NCI-H226 (cell line): ENCODE measurements around the gene LDLRAP1.
"Not testable (repeated sequence)": the region's sequence is repeated elsewhere in the genome, so short reads cannot be mapped to it uniquely, and the experiment has no call there.

Experiments used
- DNase-seq: peaks from one replicate; pipeline ENCODE4 v3.0.0-alpha.2; 2015

Gene LDLRAP1, protein sequence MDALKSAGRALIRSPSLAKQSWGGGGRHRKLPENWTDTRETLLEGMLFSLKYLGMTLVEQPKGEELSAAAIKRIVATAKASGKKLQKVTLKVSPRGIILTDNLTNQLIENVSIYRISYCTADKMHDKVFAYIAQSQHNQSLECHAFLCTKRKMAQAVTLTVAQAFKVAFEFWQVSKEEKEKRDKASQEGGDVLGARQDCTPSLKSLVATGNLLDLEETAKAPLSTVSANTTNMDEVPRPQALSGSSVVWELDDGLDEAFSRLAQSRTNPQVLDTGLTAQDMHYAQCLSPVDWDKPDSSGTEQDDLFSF

DNA sequence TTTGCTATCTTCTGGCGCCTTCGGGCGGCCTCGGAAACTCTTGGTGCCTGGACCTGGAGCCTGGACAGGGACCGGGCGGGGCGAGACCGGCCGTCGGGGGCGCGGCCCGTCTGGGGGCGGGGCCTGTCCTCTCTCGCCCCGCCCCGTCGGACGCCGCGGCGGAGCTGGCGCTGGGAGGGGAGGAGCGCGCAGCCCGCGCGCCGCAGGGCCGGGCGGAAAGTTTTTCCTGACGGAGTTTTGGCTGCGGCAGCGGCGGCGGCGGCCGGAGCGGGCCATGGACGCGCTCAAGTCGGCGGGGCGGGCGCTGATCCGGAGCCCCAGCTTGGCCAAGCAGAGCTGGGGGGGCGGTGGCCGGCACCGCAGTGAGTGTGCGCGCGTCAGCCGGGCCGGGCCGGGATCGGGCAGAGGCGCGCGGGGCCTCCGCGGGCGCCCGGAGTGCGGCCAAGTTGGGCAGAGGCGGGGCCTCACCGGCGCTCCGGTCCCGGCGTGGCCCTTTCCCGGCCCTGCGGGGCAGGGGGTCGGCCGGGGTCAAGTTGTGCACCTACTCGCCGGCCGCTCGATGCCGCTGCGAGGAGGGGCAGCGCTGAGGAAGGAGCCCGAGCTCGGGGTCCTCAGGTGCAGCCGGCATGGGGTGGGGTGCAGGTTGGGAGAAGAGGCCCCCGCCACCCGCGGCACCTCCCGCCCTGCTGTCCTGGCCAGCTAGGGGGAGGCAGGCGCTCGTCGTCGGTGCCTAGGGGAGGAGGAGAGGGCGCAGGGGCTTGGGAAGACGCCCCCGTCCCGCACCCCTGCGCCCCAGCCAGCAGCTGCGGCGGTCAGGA lies at the start of gene LDLRAP1:
Gene LDLRAP1 (plus strand): TSS at position 182 of the 818 bp plus-strand sequence. CDS start 93 bp downstream, at position 275.
- peak; percentile 65 for DNase-seq

DNA sequence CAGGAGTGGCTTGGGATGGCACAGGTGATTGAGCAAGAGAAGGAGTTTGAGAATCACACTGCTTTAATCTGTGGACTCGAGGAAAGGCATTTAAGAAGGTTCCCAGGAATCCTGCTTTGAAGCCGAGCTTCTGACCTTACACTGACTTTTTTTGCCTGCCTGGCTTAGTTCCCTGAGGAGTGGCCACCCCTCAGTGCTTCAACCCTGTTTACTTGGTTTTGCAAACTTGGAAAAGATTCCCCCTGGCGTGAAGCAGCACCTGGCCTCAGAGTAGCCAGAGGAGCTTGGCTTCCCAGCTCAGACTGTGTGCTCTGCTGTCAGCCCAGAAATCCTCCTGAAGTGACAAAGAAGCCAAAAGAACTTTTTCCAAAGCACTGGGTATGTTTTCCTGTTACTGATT lies 48.5 kb upstream of the LDLRAP1 start:
- DNase-seq: no peak

DNA sequence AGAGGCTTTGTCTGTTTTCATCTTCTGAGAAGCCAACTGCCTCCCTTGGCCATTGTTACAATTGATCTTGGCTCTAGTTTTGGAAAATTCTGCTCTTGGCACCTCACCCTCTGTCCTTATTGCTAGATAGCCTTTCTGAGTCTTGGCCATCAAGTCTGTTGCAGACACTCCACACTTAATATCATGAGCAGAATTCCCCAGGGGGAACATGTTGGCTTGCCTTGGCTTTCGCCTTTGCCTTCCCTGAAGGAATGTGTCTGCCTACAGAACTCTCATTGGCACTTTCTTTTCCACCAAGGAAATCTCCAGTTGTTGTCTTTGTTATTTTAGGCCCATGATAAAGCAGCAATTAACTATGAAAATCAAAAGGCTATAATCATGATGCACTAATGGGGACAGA lies 42.7 kb upstream of the LDLRAP1 start:
- no peak for DNase-seq

DNA sequence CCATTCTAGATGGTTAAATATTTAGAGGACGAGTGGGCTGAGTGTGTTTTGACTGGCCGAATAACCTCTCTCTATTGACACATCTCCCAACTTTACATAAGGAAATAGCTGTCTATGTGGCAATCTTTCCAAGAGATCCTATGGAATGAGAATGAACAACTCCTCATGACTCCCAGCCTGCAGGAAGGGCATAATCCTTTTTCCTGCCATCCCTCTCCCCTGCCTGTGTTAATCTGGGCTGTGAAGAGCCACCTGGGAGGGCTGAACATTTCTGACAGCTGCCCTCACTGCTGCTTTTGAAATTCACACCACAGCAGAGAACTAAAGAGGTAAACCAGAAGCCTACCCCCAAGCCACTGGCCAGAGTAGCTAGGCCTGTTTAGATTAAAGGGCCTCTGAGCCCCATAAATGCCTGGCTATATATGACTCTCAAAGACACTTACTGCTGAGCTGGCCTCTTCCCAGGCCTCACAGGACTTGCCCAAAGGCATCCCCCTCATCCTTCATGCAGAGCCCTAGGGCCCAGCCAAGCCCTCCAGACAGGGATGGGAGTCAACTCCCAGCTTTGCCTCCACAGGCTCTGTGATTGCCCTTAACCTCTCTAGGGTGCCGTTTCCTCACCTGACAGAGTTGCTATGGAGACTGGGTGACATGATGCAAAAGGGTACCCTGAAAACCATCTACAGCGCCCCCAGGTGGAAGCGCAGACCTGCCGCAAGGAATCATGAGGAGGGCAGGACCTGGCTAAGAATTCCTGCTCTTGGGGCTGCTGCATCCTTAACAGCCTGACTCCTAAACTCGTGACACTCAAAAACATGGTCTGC lies 42.0 kb upstream of the LDLRAP1 start:
- DNase-seq: peak; percentile 84

DNA sequence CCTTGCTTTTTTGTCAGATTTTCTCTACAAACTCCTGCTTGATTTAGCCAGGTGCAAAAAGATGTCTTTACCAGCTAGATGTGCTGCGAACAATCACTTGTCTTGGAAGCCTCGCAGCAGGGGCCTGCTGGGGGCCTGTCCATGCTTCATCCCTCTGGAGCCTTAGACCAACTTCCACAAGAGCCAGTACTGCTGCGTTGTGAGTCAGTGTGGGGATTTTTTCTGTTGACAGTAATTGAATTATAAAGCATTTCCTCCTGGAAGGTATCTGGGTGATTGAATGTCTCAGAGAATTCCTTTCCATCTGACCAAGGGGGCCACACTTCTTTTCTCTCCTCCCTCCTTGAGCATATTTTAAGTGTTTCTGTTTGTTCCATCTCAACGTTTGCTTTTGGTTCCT lies 40.4 kb upstream of the LDLRAP1 start:
- peak; percentile 58 for DNase-seq

DNA sequence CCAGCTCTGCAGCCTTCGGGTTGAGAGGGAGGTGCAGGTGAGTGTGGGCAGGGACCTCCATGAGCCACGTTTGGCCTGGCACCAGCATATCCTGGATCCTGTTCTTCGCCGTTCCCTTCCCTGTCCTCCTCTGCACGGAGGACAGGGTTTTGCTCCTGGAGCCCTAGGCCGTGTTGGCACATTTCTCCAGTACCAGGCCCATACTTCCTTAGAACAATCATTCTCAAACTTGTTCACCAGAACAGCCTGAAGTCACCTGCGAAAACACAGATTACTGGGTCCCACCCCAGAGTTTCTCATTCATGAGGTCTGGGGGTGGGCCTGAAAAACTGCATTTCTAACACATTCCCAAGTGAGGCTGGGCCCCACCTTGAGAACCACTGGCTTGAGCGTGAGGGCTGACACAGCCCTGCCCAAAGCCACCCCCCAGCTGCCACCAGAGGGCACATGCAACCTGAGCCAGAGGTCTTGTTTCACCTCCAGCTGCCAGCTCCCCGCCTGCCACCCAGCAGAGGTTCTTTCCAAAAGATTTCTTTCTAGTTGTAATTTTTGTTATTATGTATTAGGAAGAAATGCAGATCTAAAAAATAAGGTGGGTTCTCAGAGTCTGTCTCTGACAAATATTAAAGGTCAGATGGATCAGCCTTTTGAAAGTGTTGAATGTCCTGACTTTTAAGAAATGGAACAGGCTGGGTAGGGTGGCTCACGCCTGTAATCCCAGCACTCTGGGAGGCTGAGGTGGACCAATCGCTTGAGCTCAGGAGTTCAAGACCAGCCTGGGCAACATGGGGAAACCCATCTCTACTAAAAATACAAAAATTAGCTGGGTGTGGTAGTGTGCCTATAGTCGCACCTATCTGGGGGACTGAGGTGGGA lies 39.6 kb upstream of the LDLRAP1 start:
- DNase-seq: peak; percentile 15

DNA sequence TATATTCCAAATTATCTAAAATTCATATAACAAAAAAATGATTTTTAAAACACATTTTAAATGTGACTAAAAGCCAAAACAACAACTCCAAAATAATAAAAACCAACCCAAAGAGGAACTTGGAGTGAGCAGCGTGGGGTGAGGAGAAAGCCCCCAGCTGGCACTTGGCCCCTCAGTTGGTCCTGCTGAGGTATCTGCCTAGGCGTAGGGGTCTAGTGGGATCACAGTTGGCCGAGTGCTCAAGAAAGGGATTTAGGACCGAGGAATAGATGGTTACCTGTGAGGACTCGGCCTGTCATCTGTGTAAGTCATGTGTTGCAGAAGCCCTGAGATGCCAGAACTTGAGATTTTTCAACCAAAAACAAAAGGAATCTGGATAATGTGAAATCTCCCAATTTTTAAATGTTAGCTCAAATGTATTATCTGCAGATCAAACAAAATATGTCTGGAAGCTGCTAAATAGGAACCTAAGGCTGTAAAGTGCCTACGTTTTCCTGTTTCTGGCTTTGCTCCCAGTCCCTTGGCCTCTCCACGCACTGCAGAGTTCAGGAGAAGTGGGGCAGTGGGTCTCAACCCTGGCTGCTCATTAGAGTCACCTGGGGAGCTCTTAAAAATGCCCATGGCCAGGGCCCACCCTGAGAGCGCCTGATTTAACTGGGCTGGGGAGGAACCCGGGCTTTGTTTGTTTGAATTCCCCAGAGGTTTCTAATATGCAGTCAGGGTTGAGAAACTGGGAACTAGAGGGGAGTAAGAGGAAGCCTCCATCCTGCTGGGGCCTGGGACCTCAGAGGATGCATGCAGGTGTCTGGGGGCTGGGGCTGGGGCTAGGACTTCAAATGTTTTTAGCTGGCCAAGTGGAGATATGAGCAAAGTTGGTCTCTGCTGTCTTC lies 38.5 kb upstream of the LDLRAP1 start:
- DNase-seq: no peak

DNA sequence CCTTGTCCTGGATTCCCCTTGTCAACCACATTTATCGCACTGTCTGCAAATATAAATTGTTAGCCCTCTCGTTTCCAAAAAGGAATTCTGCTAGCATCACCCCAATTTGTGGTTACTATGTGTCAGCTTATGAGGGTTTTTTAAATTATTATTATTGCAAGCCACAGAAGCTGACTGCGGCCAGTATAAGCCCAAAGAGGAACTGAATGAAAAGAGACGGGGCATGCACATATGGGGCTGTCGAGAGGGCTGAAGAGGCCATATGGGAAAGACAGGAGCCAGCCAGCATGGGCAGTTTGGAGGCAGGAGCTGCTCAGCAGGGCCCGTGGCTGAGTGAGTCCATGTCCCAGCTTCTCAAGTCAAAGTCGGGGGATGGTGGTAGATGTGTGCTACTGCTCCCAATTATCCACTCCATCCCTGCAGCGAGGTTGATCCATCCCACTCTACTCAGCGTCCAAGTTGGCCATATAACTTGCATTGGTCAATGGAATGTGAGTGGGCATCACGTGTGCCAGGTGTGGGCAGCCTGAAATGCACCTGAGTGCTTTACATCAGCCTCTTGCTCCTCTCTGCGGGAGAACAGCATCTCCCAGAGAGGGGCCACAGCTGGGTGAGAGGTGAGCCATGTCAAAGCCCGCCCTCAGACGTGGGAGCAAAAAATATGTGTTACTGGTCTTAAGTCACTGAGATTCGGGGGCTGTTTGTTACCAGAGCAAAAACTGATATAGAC lies 37.6 kb upstream of the LDLRAP1 start:
- DNase-seq: no peak

DNA sequence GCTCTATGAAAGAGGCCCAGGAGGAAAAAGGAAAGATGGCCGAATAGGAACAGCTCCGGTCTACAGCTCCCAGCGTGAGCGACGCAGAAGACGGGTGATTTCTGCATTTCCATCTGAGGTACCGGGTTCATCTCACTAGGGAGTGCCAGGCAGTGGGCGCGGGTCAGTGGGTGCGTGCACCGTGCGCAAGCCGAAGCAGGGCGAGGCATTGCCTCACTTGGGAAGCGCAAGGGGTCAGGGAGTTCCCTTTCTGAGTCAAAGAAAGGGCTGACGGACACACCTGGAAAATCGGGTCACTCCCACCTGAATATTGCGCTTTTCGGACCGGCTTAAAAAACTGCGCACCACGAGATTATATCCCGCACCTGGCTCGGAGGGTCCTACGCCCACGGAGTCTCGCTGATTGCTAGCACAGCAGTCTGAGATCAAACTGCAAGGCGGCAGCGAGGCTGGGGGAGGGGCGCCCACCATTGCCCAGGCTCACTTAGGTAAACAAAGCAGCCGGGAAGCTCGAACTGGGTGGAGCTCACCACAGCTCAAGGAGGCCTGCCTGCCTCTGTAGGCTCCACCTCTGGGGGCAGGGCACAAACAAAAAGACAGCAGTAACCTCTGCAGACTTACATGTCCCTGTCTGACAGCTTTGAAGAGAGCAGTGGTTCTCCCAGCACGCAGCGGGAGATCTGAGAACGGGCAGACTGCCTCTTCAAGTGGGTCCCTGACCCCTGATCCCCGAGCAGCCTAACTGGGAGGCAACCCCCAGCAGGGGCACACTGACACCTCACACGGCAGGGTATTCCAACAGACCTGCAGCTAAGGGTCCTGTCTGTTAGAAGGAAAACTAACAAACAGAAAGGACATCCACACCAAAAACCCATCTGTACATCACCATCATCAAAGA lies 36.6 kb upstream of the LDLRAP1 start:
- not testable (repeated sequence) for DNase-seq

DNA sequence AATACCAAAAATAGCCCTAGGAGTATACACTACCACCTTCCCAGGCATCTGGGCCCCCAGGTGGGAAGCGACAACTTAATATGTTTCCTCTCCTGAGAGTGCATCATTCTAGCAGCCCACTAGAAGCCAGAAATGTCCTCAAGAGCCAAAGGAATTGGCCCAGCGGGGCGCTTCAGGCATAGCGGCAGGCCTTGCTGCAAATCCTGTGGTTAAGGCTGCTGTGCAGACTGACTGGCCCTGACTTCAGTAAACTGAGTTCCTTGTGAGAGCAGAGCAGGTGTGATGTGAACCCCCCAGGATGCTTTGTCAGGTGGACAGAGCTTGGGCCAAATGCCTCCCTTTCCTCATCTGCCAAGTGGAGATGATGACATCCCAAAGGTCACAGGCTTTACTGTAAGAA lies 29.7 kb upstream of the LDLRAP1 start:
- no peak for DNase-seq

DNA sequence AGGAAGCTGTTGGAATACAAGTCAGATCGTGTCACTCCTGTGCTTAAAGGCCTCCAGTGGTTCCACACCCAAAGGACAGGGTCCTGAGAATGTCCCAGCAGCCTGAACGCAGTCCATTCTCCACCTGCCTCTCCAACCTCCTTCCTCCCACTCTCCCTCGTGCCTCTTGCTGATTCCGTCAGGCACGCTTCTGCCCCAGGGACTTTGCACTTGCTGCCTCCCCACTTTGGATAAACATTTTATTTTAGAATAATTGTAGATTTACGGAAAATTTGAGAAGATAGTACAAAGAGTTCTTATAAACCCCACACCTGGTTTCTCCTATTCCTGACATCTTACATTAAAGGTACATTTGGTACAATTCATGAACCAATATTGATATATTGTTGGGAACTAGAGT lies 28.4 kb upstream of the LDLRAP1 start:
- DNase-seq: no peak

DNA sequence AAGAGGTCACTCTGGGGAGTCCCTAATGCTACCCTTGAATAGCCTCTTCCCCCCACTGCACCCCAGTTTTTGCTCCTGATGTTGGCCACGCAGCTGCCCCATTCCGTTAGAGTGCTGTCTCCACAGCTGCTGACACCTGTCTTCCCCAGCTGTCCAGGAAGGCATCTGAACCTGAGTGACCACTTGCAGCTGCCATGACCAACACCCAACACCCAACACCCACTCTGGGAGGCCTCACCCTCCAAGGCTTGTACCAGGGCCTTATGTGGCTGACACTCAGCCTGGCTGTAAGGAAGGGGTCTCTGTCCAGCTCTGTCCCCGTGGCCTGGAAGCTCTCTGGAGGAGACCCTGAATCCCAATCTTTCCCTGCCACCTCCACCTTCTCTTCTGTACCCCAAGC lies 26.7 kb upstream of the LDLRAP1 start:
- no peak for DNase-seq

DNA sequence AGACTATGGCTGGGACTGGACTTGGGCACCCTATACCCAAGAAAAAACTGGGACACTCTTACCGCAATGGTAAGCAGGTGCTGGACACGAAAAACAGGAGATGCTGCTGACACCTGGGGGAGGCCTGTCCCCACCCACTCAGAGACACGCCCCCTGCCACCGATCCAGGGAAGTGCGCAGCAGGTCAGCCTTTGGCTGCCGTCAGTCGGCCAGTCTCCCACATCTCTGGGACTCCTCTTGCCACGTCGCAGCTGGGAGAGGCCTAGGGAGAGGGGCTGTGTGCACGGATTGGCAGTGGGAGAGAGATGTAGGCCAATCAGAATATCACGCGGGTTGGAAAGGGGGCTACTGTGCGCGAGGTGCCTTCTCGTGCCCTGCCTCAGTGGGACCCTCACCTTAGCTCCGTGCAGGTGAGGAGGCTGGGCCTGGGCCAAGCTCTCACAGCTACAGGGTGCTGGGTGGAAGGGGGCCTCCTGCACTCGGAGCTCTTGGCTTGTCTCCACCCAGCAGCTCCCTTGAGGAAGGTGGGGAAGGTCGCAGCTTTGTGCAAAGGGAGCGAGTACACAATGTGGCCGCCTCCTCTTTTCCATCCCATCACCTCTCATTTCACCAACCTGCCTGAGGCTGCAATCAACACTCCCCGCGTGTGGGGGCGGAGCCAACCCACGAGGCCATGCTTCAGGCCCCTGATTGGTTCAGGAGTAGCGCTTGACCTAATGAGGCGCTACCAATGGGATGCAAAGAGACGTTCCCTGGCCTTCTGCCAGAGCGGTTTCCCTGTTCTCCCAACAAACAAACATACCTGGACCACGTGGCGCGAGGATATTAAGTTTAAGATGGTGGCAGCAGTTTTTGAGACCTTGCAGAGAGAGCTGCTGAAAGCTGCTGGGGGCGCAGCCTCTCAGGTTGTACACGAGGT lies 25.7 kb upstream of the LDLRAP1 start:
- no peak for DNase-seq

DNA sequence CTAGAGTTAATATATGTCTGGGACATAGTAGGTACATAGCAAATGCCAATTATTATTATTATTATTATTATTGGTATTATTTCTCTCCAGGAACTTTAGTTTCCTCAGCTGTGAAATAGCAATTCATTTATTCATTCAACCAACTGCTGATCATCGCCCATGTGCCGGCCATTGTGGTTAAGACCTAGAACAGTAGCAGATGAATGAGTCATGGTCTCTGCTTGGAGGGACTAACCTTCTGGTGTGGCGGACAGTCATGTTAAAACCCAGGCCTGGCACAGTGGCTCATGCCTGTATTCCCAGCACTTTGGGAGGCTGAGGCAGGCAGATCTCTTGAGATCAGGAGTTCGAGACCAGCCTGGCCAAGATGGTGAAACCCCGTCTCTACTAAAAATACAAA lies 23.8 kb upstream of the LDLRAP1 start:
- peak; percentile 36 for DNase-seq

DNA sequence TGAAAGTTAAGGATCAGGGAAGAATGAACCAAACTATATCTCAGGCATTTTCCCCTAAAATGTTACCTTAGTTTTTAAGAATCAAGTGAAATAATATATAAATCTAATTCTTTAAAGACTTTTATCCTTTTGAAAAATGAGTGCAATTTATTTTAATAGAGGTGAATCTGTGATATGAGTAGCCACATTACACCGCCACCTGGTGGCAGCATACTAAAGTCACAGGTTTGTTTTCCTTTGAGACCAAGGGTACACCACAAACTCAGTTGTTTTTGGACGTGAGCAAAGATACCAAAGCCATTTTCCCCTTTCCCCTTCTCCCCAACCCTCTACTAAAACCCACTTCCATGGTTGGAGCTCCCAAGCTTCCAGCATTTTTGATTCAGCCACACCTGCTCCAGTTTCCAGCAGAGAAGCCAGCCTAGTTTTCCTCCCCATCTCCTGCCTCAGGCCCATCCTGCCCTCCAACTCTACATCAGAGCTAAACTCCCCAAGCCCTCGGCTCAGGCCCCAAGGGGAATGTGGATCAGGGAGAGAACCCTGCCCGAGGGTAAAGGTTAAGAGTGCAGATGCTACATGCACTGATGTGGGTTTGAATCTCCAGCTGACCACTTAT lies 22.9 kb upstream of the LDLRAP1 start:
- DNase-seq: no peak

DNA sequence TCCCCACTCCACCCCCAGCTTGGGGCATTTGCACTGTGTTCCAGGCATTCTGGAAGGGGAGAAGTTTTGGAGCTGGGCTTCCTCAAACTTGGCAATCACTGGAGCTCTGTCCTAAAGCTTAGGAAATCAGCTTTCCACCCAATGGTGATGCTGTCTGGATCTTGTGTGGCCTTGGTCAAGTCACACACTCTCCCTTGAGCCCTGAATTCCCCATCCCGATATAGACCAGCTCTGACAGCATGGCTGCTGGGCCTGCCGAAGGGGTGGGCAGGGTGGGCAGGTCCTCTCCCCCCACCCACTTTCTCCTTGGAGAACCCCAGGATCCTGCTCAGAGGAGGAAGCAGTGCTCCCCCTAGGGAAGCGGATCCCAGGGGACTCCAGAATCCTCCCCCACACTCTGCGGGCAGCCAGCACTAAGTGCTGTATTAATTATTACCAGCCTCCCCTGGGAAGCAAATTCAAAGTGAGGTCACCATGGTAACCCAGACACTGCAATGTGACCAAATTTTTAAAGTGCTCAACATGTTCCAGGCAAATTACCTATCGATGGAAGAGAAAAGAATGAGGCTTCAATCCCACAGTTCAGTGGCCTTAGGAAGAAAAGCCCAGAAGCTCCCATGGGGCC lies 21.3 kb upstream of the LDLRAP1 start:
- no peak for DNase-seq

DNA sequence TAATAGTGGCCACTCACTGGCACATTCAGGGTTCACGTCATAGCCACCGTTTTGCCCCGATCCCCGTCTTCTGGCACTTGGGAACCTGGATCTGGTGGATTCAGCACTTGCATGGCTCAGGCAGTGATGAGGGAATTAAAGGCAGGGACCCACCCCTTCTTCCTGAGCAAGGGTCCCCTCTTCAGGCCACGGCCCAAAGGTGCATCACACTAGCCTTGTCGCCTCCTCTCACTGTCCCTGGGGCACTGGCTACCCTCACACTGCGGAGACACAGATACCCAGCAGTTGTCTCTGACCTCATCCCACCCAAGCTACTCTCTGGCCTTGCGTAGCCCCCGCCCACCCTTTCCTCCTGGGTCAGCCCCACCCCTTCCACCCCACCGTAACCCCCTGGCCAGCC lies 19.9 kb upstream of the LDLRAP1 start:
- DNase-seq: no peak
